Smooth muscle cell of the brain vasculature (primary cell): Measurements from ENCODE around the gene SUSD6.

Source experiments
- DNase-seq: peaks from one replicate; pipeline ENCODE4 v3.0.0-alpha.2; 2012; ENCODE audit warnings: low read depth, low spot score

Gene SUSD6, protein sequence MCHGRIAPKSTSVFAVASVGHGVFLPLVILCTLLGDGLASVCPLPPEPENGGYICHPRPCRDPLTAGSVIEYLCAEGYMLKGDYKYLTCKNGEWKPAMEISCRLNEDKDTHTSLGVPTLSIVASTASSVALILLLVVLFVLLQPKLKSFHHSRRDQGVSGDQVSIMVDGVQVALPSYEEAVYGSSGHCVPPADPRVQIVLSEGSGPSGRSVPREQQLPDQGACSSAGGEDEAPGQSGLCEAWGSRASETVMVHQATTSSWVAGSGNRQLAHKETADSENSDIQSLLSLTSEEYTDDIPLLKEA

GRCh38 chr14:69611172-69612013 lies at the start of gene SUSD6:
SUSD6 (plus strand) TSS chr14:69611596; CDS start chr14:69658593, 46,997 bp downstream.
- no peak for DNase-seq

DNA sequence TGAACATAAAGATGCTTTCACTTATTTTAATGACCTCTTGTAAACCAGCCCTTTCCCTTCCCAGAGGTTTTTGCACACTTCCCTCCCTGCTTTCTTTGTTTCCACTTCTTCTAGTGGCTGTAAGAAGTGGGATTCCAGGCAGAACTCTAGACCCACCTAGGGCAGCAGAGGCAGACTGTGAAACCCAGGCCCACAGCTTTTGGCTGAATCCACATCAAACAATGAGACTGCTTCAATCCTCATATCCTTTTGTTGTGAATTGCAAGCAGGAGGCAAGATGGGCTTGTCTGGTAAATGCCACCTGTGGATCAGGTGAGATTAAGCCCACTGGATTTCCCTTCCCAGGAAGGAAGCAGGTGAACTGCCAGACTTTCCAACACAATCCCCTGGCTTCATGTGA lies 49.5 kb upstream of the SUSD6 start:
- DNase-seq, result no peak

DNA sequence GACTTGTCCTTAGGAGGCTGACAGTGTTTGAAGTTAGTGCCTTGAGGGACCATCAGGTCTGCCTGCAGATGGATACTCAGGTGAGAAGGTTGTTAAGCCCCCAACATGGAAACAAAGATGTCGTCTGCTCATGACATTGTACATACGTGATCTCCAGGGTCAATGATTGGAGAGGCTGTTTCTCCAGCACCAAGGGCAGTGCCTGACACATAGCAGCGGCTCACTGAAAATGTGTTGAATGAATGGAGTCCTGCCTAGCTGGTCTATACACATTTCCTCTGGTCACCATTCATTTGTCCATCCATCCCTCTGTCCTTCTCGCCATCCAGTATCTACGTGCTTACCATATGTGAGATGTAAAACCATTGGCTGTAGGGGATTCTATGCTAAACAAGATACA lies 43.8 kb upstream of the SUSD6 start:
- DNase-seq, result no peak

- DNase-seq, result no peak
Observed at GRCh38 chr14:69569859-69570258, 41.5 kb upstream of the SUSD6 start.

DNA sequence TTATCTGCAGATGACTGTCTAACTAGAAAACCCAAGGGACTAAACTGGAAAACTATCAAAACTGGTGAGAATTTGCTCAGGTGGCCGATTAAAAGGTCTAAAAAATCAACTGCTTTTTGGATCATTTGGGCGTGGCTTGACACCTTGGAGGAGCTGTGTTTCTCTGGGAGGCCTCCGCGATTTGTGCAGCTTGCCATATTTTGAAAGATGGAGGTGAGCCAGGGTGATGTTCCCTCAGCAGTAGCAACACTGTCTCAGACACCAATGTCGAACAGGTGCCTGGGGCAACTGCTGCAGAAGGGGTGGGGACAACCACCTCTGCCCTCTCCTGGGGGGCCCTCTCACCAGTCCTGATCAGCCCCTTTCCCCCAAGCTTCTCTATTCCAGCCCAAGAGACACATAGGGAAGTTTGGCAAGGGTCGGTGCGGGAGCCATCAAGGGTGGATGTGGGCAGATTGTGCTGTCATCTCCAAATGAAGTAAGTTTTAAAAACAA lies 40.5 kb upstream of the SUSD6 start:
- DNase-seq, result no peak

GRCh38 chr14:69571449-69572029 lies 39.9 kb upstream of the SUSD6 start:
- no peak for DNase-seq

DNA sequence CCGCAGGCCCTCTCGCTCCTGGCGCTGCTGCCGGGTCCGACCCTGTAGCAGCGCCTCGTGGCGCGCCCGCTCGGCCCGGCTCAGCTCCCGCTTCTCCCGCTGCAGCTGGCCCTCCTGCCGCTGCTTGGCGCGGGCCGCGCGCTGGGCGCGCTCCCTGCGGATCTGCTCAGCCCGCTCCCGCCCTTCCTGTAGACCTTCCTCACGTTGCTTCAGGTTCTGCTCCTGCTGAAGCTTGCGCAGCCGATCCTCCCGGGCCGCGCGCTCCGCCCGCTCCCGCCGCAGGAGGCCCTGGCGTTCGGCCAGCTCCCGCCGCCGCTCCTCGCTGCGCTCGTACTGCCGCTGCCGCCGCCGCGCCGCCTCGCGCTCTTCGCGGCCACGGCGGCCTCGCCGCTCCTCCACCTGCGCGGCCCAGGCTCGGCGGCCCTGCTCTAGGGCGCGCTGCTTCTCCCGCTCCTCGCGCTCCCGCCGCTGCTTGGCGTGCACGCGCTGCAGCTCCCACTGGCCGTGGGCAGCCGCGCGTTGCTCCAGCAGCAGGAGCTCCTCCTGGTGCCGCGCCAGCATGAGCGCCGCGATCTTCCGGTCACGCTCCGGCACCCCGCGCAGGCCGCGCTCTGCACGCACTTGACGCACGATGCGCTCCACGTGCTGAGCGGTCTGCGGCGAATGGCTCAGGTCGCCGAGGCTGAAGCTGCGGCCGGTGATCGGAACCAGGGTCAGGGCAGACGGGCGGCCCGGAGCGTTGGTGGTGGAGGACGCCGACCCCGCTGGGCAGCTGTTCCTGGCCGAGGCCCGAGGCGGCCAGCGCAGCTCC lies 39.2 kb upstream of the SUSD6 start:
- DNase-seq, result no peak

GRCh38 chr14:69572841-69573135 lies 38.6 kb upstream of the SUSD6 start:
- no peak for DNase-seq

GRCh38 chr14:69573205-69573830 lies 38.1 kb upstream of the SUSD6 start:
- no peak for DNase-seq

DNA sequence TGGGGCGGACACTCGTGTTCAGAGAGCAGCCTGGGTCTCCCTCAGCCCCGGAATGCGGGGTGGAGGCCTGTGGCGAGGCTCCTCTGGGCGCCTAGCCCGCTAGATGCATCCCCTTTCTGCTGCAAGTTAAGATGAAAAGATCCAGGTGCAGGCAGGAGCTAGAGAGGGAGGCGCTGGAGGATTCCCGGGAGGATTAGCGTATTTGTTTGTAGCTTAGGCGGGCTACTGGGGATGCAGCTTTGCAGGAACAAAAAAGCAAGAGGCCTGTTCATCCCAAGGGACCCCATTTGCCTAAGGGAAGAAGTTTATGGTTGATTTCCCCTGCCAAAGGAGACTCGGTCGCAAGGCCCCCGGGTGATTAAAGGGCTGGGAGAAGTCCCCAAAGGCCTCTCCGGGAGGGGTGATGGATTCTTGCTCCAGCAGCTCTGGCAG lies 37.5 kb upstream of the SUSD6 start:
- DNase-seq, result no peak

GRCh38 chr14:69574263-69574953 lies 37.0 kb upstream of the SUSD6 start, which contains the start of gene CCDC177:
CCDC177 (minus strand) TSS chr14:69574871; CDS start chr14:69573622, 1,249 bp downstream.
- DNase-seq, result no peak

- DNase-seq, result no peak
Observed at GRCh38 chr14:69574954-69575295, 36.5 kb upstream of the SUSD6 start.

GRCh38 chr14:69579476-69579875 lies 31.9 kb upstream of the SUSD6 start:
- DNase-seq, result no peak

- DNase-seq, result no peak
Observed at GRCh38 chr14:69580009-69580577, 31.3 kb upstream of the SUSD6 start.

DNA sequence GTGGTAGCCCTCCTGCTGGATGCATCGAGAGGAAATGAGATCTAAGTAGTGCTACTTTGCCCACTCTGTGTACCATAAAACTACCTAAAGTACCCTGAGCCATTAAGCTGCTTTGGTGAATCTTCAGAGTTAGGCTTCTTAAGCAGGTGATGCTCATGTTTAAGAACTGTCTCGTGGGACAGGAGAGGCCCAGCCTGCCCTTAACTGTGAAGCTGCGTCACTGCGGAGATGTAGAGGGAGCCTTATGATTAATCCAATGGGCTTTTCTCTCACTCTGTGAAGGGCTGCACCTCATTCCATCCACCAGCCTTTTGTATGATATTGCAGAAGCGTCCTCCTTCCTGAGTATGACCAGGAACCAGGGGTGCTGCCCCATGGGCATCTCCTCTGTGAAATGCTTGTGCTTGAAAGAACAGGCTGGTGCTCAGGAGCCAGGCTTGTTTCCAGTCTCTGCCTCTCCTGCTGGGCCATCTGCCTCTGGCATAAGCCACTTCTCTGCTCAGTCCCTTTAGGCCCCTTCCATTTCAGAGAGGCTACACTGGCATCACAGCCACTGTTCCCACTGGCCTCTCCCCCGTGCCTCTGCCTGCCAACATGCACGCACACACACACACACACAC lies 30.0 kb upstream of the SUSD6 start:
- DNase-seq, result no peak

DNA sequence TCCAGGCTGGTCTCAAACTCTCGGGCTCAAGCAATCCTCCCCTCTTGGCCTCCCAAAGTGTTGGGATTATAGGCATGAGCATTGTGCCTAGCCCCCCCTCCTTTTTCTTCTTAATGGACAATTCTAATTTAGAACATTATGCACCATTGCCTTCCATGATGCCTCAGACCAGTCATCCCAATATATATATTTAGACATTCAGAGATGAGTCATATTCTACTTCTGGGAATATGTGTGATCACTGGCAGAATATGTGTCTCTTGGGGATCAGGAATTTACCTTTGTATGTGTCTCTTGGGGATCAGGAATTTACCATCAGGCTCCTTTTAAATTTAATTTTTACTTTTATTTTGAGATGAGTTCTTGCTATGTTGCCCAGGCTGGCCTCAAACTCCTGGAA lies 29.2 kb upstream of the SUSD6 start:
- DNase-seq, result no peak

DNA sequence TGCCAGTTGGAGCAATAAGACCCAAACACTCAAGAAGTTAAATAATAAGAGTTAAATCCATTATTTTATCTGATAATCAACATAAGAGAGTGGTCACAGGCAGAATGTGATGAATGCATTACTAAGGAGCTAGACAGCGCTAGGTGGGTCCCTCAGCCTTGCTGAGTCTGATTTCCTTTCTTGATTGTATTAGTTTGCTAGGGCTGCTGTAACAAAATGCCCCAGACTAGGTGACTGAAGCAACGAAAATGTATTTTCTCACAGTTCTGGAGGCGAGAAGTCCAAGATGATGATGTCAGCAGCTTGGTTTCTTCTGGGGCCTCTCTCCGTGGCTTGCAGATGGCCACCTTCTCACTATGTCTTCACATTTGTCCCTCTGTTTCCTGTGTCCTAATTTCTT lies 28.6 kb upstream of the SUSD6 start:
- no peak for DNase-seq

DNA sequence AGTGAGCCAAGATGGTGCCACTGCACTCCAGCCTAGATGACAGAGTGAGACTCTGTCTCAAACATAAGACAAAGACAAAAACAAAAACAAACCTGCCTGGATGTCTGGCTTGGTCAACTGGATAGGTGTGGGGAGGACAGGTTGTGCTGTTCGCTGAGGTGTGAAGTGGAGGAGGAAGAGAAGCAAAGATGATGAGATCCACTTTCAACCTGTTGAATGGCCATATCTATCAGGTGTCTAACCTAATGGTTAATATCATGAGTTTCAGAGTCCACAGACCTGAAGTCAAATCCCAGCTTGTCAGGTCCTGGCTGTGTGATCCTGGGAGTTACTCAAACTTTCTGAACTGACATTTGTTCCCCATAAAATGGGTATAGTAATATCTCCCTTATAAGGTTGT lies 27.0 kb upstream of the SUSD6 start:
- DNase-seq, result no peak

DNA sequence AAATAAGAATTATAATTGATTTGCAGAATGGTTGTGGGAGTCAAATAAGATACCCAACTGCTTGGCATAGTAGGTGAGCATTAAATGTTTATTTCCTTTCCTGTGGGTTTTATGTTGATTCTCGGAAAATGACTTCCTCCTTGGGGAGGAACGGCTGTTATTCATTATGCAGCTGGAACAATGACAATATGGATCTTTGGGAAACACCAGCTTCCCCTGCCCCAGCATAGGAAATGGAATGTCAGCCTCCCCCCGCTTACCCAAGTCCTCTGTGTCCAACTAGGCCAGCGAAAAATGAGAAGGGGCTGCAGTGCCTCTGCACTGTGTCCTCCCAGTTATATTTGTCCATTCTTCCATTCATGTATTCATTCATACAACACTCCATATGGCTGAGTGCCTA lies 25.0 kb upstream of the SUSD6 start:
- no peak for DNase-seq

DNA sequence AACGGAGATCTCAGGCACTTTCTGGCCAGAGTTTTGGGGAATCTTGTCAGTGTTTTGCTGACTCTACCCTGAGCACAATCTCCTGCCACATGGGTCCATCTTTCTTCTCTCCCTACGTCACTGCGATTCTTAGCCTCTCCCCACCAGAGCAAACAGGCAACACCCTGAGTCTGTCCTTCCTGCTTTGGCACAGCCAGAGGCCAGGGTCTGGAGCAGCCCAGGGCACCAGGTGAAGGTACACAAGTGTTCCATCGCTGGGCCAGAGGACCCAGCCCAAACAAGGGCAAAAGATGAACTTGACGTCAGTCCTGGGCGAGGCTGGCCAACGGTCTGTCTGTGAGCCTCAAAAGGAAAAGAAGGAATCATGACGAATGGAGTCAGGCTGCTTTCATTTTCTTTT lies 24.0 kb upstream of the SUSD6 start:
- DNase-seq, result no peak
